Stimulated activated naive CD8-positive, alpha-beta T cell treated with anti-CD3 and anti-CD28 coated beads, Interleukin-15, amount 100 ng/mL, for 72 hours (primary cell): ENCODE measurements around the gene GNG7.
A peak's percentile ranks its signal among the peaks of the same experiment; 100 is the strongest.
"Not testable (repeated sequence)": the region's sequence is repeated elsewhere in the genome, so short reads cannot be mapped to it uniquely, and the experiment has no call there.

Experiments used
- ATAC-seq: fragments of 150-1000 bp; cut with Tn5 transposase; 2 replicates; pipeline ENCODE4 v1.10.0; 2021; ENCODE audit warnings: mild to moderate bottlenecking, moderate library complexity
- DNase-seq, 2 donors: peaks; one replicate each; pipeline ENCODE4 v3.0.0; 2021 to 2022
- H3K27ac Mint-ChIP-seq, 2 donors: one replicate each; pipeline ENCODE4 v1.8.0; 2022; ENCODE audit warnings: mild to moderate bottlenecking in 2 of 2, mixed read lengths in 2 of 2, moderate library complexity in 2 of 2
- H3K27me3 Mint-ChIP-seq: one replicate; pipeline ENCODE4 v1.8.0; 2022; ENCODE audit warnings: mixed read lengths
- H3K4me1 Mint-ChIP-seq: one replicate; pipeline ENCODE4 v1.8.0; 2022; ENCODE audit warnings: mild to moderate bottlenecking, mixed read lengths
- H3K4me3 Mint-ChIP-seq, 2 donors: one replicate each; pipeline ENCODE4 v1.8.0; 2022; ENCODE audit warnings: mild to moderate bottlenecking in 2 of 2, mixed read lengths in 2 of 2, moderate library complexity in 1 of 2
- H3K9me3 Mint-ChIP-seq, 2 donors: one replicate each; pipeline ENCODE4 v1.8.0; 2022; ENCODE audit warnings: mixed read lengths in 2 of 2

The GNG7 gene

DNA sequence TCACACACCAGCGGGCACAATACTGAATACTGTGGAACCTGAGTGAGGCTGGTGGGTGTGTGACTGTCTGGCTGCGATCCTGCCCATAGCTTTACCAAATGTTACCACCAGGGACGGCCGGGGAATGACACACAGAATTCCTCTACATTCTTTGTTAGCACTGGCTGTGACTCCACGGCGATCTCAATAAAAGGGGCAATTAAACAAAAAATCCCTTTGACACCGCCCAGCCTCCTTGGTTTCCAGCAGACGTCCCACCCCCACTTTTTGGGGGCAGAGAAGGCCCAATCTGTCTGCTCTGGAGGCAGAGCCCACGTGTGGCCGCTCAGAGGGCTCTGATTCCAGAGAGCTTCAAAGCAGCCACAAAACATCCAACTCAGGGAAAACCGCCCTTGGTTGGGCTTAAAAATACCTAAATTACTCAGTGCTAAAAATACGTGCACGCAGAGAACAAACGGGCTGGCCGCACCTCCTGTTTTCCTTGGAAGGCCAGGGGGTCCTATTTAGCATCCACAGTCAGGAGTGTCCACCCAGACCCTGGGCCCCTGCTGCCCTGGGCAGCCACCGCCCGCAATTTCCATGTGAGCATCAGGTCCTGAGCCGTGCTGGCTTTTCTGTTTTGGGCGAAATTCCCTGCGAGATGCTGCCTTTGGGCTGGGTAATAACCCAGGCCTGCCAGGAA, 178.7 kb downstream of the GNG7 start:
- H3K4me3 Mint-ChIP-seq: no peak overlapping the region
- H3K4me1 Mint-ChIP-seq: peaks cover 1% of the 10 kb centered on the region
- ATAC-seq (no peak), DNase-seq (no peak)
- no peaks in the 10 kb centered on the region for H3K9me3 Mint-ChIP-seq
- no peak overlapping the region for H3K27ac Mint-ChIP-seq
- H3K27me3 Mint-ChIP-seq: no peaks in the 10 kb centered on the region

DNA sequence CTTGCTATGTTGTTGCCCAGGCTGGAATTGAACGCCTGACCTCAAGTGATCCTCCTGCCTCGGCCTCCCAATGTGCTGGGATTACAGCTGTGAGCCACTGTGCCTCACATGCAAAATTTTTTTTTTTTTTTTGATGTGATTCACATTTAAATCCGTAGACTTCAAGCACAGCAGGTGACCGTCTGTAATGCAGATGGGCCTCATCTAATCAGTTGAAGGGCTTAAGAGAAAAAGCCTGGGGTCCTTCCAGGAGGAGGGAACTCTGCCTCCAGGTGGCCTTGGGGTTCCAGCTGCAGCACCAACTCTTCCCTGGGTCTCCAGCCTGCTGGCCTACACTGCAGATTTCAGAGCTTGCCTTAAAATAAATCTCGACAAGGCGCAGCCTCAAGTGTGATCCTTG, 183.0 kb downstream of the GNG7 start:
- H3K4me1 Mint-ChIP-seq: peaks cover 11% of the 10 kb centered on the region
- H3K27me3 Mint-ChIP-seq: no peaks in the 10 kb centered on the region

DNA sequence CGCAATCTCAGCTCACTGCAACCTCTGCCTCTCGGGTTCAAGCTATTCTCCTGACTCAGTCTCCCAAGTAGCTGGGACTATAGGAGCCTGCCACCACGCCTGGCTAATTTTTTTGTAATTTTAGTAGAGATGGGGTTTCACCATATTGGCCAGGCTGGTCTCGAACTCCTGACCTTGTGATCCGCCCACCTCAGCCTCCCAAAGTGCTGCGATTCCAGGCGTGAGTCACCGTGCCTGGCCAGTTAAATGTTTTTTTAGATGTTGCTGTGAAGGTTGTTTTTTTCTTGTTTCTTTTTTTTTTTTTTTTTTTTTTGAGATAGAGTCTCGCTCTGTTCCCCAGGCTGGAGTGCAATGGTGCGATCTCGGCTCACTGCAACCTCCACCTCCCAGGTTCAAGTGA, 183.6 kb downstream of the GNG7 start:
- DNase-seq, H3K4me3 Mint-ChIP-seq, ATAC-seq, H3K27me3 Mint-ChIP-seq, H3K27ac Mint-ChIP-seq, H3K9me3 Mint-ChIP-seq: not testable (repeated sequence)
- peaks cover 11% of the 10 kb centered on the region for H3K4me1 Mint-ChIP-seq

More for the DNA sequence above, 183.0 kb downstream of the GNG7 start:
- ATAC-seq (no peak), DNase-seq (no peak)
- Mint-ChIP-seq H3K4me3 (no peak overlapping the region), H3K27ac (no peak overlapping the region), H3K9me3 (no peaks in the 10 kb centered on the region)

DNA sequence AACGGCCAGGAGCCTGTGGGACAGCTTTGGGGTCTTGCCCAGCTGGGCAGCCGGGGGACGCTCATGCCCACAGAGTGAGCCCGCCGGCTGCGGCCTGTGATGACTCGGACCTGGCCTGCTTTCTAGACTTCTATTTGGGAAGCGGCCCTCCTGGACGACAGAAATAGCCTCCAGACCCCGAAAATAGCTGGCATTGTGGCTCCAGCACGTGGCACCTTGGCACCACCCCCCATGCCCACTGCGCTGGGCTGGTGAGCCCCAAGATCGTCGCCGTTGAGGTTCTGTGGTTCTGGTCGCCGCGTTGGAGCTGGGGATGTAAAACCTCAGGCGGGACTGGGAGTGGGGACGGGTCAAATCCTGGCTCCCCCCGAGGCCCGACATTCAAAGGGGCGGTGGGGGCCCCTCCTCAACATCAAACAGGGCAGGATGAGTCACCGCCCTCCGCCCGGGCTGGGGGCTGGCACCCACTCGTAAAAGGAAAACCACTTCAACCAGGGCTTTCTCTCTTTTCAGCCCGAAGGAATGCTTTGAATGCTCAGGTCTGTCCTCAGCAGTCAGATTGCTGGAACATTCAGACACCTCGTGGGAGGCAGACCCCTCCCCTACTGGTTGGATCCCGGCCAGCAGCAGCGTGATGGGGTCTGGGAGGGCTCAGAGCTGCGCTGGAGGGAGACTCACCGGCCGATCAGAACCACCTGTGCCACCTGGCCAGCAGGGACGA, 184.5 kb downstream of the GNG7 start:
- Mint-ChIP-seq H3K4me1 (peaks cover 11% of the 10 kb centered on the region), H3K9me3 (no peaks in the 10 kb centered on the region), H3K27me3 (no peaks in the 10 kb centered on the region), H3K27ac (no peak overlapping the region), H3K4me3 (peak overlapping the region; percentile 13 to 24)
- ATAC-seq (peak; percentile 48), DNase-seq (no peak)

DNA sequence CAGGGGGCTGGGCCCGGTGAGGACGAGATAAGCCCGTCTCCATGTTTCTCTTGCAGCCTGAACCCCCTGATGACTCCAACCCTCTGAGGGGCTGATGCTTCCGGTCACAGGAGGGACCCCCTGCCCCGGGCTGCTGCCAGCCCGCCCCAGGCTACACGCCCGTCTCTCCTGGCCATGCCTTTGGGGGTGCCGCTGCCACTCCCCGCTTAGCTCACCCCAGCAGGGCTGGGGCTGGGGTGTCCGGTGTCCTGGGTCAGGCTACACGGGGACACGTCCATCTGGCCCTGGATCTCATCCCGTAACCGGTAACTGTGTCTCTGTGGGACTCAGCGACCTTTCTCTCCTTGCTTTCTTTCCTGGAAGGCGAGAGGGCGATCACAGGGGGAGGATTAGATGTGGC, 185.8 kb downstream of the GNG7 start:
- H3K4me3 Mint-ChIP-seq: no peak overlapping the region
- no peaks in the 10 kb centered on the region for H3K9me3 Mint-ChIP-seq
- ATAC-seq (peak; percentile 39), DNase-seq (no peak)
- H3K27me3 Mint-ChIP-seq: no peaks in the 10 kb centered on the region
- H3K27ac Mint-ChIP-seq: peak overlapping the region in 1 of 2 donors; percentile 27
- peaks cover 11% of the 10 kb centered on the region for H3K4me1 Mint-ChIP-seq

DNA sequence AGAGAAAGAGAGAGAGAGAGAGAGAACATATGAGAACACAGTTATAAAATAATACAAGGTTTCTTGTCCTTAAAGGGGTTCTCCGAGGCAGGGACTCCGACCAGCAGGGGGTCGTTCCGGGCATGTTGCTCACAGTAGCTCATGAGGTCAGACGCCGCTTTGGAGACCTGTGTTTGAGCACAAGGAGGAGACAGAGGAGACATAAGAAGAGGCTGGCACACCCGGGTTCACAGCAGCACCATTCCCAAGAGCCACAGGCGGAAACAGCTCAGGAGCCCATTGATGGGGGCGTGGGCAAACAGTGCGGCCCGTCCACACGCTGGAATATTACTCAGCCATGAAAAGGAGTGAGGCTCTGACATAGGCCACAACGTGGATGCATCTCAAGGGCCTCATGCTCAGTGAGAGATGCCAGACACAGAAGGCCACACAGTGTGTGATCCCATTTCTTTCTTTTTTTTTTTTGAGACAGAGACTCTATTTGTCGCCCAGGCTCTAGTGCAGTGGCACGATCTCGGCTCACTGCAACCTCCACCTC, 187.4 kb downstream of the GNG7 start:
- no peak overlapping the region for H3K4me3 Mint-ChIP-seq
- ATAC-seq (no peak), DNase-seq (no peak)
- H3K9me3 Mint-ChIP-seq: no peaks in the 10 kb centered on the region
- H3K27ac Mint-ChIP-seq: no peak overlapping the region
- H3K27me3 Mint-ChIP-seq: no peaks in the 10 kb centered on the region
- peaks cover 11% of the 10 kb centered on the region for H3K4me1 Mint-ChIP-seq

DNA sequence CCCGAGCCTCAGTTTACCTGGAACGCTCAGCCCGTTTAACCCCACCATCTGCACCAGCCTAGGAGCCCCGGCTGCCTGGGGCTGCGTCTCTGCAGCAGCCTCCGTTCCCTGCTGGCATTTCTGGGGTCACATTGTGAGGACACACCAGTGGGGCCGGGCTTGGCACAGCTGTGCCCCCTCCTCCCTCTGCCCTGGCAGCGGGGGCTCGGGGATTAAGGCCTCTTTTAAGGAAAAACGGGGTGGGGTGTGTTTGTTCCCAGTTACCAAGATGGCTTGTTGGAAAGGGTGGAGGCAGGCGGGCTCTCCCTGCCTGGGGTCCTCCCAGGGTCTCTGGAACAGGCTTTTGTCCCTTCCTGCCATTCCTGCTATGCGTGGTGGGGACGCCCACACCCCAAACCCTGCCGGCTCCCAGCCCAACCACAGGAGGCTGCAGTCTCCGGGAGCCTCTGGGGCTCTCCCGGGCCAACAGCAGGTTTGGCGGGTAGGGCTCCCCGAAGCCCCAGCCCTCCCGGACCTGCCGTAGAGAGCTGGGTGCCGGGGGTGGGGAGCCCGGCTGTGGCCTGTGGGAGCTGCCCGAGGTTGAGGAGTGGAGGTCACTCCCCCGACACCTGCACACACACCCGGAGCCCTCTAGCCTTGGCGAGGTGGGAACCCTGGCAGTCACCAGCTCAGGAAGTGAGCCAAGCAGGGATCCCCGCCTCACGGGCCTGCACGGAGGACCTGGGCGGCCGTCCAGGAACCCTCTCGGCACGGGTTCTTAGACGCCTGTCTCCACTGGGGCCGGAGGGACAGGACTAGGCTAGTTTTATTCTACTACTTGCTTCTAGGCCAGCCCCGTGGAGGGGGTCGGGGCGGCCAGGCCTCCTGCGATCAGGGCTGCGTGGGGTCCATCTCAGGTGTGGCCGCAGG, 189.7 kb downstream of the GNG7 start:
- Mint-ChIP-seq H3K27me3 (peaks cover 6% of the 10 kb centered on the region), H3K9me3 (no peaks in the 10 kb centered on the region), H3K27ac (peak overlapping the region in 1 of 2 donors; percentile 34), H3K4me1 (peaks cover 5% of the 10 kb centered on the region), H3K4me3 (no peak overlapping the region)
- DNase-seq (no peak), ATAC-seq (no peak)

DNA sequence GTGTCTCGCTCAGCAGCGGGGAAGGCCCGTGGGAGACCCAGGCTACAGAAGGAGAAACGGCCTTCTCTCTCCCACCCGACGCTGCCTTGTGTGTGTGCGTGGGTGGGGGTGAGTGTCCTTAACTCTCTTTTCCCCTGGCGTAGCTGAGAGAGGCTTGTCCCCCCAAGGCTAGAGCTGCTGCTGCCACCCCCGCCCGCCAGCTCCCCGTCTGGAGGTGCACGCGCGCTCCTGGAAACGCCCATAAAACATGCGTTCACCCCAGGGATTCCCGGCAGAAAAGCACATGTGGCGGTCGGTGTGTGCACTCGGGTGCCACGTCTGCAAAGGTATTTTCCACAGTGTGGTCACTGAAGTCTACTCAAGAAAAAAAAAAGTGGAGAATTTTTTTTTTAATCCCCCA, 190.5 kb downstream of the GNG7 start:
- Mint-ChIP-seq H3K4me1 (peaks cover 13% of the 10 kb centered on the region), H3K4me3 (no peak overlapping the region), H3K9me3 (no peaks in the 10 kb centered on the region), H3K27me3 (peaks cover 9% of the 10 kb centered on the region), H3K27ac (no peak overlapping the region)
- DNase-seq (no peak), ATAC-seq (no peak)

DNA sequence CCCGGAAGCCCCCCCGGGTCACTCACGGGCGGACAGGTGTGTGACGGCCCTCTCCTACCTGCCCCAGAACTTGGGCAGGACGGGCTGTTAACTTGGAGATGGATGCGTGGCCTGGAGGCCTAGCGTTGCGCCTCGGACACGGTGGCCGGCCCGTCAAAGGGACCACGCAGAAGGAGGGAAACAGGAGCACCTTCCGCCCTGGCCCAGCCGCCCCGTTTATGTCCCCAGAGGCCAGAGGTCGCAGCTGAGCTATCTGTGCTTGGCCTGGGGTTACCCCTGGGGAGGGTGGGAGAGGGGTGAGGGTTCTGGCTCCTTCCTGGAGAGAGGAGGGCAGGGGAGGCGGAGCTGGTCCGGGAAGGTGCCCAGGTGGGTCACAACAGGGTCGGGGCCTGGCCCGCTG, 190.9 kb downstream of the GNG7 start:
- DNase-seq: no peak
- Mint-ChIP-seq H3K4me1 (peaks cover 15% of the 10 kb centered on the region), H3K9me3 (no peaks in the 10 kb centered on the region), H3K27me3 (peaks cover 9% of the 10 kb centered on the region), H3K4me3 (no peak overlapping the region), H3K27ac (peak overlapping the region in 1 of 2 donors; percentile 82)
- ATAC-seq: no peak

DNA sequence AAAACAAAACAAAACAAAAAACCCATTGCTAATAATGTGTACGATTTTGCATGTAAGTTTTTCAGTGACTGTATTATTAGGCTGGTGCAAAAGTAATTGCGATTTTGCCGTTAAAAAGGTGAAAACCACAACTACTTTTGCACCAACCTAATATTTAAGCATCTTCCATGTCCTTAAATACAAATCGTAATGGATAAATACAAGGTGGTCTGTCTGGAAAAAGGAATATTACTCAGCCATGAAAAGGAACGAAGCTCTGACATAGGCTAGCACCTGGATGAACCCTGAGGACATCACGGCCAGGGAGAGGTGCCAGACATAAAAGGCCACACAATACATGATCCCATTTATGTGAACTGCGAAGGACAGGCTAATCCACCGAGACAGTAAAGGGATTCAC, 193.4 kb downstream of the GNG7 start:
- no peaks in the 10 kb centered on the region for H3K9me3 Mint-ChIP-seq
- no peak for DNase-seq
- no peak overlapping the region for H3K27ac Mint-ChIP-seq
- peaks cover 9% of the 10 kb centered on the region for H3K27me3 Mint-ChIP-seq
- peaks cover 18% of the 10 kb centered on the region for H3K4me1 Mint-ChIP-seq
- ATAC-seq: no peak
- H3K4me3 Mint-ChIP-seq: no peak overlapping the region

DNA sequence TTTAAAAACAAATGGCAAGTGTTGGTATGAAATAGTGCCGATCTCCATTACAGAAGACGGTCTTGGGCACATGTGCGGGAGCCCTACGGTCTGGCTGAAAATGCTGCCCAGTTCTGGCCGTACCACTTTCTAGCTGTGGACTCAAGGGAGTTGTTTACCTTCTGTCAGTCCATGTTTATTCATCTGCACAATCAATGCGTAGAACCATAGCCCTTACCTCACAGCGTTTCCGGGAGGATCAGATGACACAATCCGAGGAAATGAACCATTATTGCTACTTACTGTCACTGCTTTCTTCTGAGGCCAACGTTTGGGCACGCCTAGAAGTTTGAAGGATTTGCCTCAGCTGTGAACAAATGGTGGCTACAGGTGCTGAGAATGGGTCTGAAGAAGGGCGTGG, 195.4 kb downstream of the GNG7 start:
- ATAC-seq (peak; percentile 47), DNase-seq (peak in 1 of 2 donors; percentile 44)
- Mint-ChIP-seq H3K9me3 (no peaks in the 10 kb centered on the region), H3K27ac (peak overlapping the region; percentile 46 to 74), H3K4me1 (peaks cover 37% of the 10 kb centered on the region), H3K27me3 (peaks cover 9% of the 10 kb centered on the region), H3K4me3 (peak overlapping the region in 1 of 2 donors; percentile 26)

DNA sequence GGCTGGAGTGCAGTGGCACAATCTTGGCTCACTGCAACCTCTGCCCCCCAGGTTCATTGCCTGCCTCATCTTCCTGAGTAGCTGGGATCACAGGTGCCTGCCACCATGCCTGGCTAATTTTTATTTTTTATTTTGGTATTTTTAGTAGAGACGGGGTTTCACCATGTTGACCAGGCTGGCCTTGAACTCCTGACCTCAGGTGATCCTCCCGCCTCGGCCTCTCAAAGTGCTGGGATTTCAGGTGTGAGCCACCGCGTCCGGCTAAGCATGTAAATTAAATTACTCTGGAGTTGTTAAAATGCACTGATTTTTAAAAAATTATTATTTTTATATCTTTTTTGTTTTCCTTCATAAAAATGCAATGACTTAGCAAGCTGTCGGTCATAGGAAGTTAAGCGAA, 195.8 kb downstream of the GNG7 start:
- H3K4me3 Mint-ChIP-seq, DNase-seq, H3K9me3 Mint-ChIP-seq, ATAC-seq, H3K27ac Mint-ChIP-seq, H3K27me3 Mint-ChIP-seq: not testable (repeated sequence)
- H3K4me1 Mint-ChIP-seq: peaks cover 37% of the 10 kb centered on the region

DNA sequence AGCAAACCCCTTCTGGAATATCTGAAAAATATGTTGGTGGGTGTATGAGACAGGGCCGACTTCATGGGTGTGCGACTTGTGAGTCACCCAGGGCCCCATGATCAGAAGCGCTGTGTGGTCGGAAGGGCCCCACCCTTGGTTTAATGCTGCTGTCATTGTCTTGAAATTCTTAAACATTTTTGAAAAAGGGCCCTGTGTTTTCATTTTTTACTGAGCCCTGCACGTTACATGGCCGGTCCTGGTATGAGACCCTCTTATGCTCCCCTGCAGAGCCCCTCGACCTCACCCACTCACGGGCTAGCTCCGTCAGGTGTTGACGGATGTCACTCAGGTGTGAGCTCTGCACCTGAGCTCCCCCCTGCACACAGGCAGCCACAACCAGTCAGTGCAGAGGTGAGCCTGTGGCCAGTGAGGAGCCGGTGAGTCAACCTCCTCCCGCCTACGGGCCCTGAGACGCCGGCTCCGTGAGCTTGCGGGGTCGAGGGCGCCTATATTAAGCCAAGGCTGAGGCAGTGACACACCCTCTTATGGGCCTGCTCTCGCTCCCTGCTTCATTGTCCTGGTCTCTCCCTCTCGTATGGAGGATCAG, 198.9 kb downstream of the GNG7 start:
- Mint-ChIP-seq H3K9me3 (no peaks in the 10 kb centered on the region), H3K27me3 (peaks cover 16% of the 10 kb centered on the region), H3K27ac (peak overlapping the region; percentile 22 to 85), H3K4me1 (peaks cover 47% of the 10 kb centered on the region), H3K4me3 (peak overlapping the region; percentile 60 to 68)
- DNase-seq (peak; percentile 78 to 81), ATAC-seq (peak; percentile 96)

DNA sequence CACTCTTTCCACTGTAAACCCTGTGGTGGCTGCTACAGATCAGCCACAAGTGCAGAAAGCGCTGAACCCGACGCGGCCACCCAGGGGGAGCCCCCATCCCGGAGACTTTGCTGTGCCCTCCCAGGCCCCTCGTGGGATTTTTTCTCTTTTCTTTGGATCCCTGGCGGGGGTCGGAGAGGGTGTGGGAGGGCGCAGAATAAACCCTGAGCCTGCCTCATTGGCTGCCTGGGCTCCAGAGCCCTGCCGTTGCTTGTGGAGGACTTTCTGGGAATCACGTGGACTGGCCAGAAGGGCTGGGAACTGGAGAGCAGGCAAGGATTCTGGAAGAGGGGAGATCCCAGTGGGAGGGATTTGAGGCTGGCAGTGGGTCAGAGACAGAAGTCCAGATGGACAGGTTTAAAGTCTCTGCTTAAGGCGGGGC, 201.6 kb downstream of the GNG7 start:
- no peak for DNase-seq
- Mint-ChIP-seq H3K9me3 (no peaks in the 10 kb centered on the region), H3K4me1 (peaks cover 39% of the 10 kb centered on the region), H3K27me3 (peaks cover 7% of the 10 kb centered on the region), H3K27ac (no peak overlapping the region), H3K4me3 (no peak overlapping the region)
- ATAC-seq: no peak

DNA sequence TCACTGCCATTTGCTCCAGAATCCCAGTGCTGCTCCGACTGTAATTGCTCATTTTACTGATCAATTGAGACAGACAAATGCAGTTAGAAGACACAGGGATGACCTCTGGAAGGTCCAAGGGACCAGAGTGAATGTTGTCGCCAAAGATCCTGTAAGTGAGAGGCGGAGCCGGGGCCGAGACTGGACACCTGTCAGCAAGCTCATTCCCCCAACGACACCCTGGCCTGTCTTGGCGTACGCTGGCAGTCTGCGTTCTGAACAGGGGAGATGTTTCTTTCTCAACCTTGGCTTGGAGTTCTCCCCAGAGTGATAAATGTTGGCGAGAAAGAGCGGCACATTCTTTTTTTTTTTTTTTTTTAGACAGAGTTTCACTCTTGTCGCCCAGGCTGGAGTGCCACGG, 202.3 kb downstream of the GNG7 start:
- DNase-seq (no peak), ATAC-seq (no peak)
- Mint-ChIP-seq H3K9me3 (no peaks in the 10 kb centered on the region), H3K27ac (no peak overlapping the region), H3K27me3 (peaks cover 7% of the 10 kb centered on the region), H3K4me3 (no peak overlapping the region), H3K4me1 (peaks cover 42% of the 10 kb centered on the region)
